ENCODE results near the gene CDK2.

DNA sequence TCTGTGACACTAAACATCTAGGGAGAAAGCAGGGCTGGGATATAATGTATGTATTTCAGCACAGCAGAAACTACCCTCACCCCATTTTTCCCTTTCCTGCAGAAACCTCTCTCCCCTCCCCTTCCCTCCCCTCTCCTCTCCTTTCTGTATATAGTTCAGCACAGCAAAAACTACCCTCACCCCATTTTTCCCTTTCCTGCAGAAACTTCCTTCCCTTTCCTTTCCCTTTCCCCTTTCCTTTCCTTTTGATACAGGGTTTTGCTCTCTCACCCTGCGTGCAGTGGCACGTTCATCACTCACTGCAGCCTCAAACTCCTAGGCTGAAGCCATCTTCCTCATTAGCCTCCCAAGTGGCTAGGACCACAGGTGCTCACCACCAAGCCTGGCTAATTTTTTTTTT, 2.9 kb upstream of the CDK2 start:
- TF ChIP-seq CTCF (optimal IDR thresholded peaks at IDR 0.05 in 1 of 3, IDR thresholded peaks at IDR 0.05 in 1 of 3, conservative IDR thresholded peaks at IDR 0.05 in 1 of 3; ENCODE audit: extremely low read depth in 1 of 3, insufficient read depth in 2 of 3, low read length in 3 of 3) (no peak), EZH2 (IDR thresholded peaks at IDR 0.05; ENCODE audit: low read length) (no peak)

Measured in keratinocyte (primary cell).